DMS114 treated with DMSO at 0.1 percent for 48 hours (cell line): Measurements from ENCODE around the gene HSFX3.
"Not testable (repeated sequence)": the region's sequence is repeated elsewhere in the genome, so short reads cannot be mapped to it uniquely, and the experiment has no call there.

ENCODE experiments used
- DNase-seq: peaks from one replicate; lab custom pipeline; 2025; ENCODE audit not compliant: unreplicated experiment; lab: John Stamatoyannopoulos, UW

Gene HSFX3, protein sequence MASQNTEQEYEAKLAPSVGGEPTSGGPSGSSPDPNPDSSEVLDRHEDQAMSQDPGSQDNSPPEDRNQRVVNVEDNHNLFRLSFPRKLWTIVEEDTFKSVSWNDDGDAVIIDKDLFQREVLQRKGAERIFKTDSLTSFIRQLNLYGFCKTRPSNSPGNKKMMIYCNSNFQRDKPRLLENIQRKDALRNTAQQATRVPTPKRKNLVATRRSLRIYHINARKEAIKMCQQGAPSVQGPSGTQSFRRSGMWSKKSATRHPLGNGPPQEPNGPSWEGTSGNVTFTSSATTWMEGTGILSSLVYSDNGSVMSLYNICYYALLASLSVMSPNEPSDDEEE

DNA sequence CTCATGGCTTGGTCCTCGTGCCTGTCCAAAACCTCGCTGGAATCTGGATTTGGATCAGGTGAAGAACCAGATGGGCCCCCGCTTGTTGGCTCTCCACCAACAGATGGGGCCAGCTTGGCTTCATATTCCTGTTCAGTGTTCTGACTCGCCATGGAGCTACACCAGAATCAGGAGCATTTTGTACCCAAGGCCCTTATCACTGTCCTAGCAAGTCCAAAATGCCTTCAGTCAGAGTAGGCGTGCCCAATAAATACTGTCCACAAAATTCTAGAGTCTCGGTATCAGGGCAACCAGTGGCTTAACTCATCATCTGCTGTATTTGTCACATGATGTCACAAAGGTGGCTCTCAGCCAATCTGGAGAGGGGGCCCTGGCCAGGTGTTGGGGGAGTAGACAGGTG is at the start of gene HSFX3:
HSFX3 (minus strand) TSS at position 224 of the 400 bp plus-strand sequence; CDS start at position 152, 72 bp downstream.
- not testable (repeated sequence) for DNase-seq

DNA sequence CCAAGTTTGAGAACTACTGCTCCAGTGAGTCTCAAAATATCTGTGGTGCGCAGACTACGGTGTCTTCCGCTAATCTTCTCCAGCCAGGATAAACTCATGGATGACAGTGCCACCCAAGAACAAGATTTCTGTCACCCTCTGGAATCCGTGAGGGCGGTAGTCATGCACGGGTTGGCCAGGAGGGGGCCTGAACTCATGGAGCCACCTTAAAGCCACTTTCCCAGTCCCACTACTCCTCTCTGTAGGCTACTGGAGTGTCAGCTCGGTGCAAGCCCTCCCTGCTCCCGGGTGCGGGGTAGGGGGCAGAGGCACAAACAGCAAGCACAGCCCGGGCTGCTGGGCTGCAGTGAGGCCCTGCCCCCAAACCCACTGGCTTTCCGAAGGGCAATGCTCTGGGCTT is 48.9 kb upstream of the HSFX3 start:
- not testable (repeated sequence) for DNase-seq

DNA sequence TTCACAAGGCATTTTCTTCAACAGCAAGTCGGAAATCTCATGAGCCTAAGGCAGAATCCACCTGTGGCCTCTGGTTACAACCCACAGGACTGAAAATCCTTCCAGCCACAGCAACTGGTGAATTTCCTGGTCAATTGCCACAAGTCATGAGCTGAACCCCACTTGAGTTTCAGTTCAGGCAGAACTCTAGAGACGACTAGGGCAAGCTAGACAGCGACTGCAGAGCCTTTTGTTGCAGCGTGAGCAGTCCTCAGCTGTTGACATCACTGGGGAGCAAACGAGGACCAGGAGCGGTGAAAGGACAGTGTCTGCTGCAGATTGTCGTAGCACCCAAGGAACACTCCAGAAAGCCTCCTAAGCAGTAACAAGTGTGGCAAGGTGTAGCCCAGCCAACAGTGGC is 46.2 kb upstream of the HSFX3 start:
- not testable (repeated sequence) for DNase-seq

DNA sequence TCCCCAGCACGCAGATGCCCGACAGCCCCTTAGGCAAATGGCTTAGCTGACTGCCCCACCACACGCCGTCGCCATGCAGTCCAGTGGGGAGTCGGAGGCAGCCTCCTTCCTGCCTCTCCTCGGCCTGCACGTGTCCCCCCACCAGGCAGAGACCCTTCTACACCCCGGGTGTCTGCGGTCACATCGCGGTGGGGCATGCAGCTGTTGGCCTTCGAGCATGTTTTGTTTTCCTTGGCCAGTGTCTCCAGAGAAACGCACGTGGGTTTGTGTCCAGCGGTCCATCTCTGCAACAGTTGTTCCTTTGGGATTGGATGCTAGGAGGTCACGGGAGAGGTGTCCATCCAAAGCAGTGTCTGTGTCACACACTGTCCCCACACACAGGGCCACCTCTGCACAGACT is 45.5 kb upstream of the HSFX3 start, which contains the start of gene HSFX2:
HSFX2 (minus strand) TSS at position 101 of the 400 bp plus-strand sequence. CDS start 614 bp downstream, outside the sequence.
- not testable (repeated sequence) for DNase-seq

DNA sequence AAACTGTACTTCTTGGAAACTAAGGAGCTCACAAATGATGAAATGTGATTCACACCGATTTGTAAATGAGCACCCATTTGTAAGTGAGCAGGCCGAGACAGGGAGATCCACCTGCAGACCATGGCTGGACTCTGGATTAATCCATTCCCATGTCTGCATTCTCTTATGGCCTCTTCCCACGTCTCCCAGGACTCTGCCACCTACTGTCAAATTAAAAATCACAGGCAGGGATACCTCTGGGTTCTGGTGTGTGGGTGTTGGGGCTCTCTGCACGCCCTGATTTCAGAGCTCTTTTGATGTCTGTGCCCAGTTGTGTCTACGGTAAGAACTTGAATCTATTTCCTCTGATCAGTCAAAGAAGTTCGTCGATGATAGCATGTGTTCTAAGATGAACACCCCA is 41.3 kb upstream of the HSFX3 start:
- not testable (repeated sequence) for DNase-seq

DNA sequence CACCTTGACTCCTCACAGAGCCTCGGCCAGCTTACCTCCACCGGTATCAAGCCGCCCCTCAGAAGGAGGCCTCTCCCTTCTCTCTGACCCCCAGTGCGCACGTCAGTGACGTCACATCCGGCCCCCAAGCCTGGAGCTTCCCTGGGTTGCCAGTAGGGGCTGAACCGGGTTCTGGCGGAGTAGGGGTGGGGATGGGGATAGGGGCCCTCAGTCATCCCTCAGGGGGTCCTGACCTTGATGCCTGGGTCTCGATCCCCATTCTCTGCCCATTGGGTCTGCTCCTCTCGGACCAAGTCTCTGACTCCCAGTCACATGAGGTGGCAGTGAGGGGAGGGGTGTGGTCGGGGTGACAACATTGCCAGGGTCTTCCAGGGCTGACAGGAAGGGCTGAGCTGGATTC is 37.6 kb upstream of the HSFX3 start, which contains the start of gene MAGEA9B:
MAGEA9B (minus strand) TSS at position 101 of the 400 bp plus-strand sequence. CDS start 4,280 bp downstream, outside the sequence.
- not testable (repeated sequence) for DNase-seq

DNA sequence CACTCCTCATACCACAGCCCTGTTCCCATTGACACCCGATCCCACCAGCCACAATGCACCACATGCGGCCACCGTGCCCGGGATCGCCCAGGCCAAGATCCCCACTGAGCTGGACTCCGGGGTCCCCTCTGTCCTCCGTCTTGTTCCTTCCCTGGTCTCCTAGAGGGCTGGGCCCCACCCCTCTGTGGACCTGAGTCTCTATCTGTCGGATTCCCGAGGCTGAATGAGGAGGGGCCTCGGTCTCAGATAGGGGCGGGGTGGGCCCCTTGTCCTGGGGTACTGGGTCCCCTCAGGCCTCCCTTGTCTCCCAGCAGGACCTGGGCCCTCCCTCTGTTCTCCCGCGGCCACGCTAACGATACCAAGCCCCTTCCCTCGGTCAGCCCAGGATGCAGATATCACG is 35.9 kb upstream of the HSFX3 start:
- not testable (repeated sequence) for DNase-seq

DNA sequence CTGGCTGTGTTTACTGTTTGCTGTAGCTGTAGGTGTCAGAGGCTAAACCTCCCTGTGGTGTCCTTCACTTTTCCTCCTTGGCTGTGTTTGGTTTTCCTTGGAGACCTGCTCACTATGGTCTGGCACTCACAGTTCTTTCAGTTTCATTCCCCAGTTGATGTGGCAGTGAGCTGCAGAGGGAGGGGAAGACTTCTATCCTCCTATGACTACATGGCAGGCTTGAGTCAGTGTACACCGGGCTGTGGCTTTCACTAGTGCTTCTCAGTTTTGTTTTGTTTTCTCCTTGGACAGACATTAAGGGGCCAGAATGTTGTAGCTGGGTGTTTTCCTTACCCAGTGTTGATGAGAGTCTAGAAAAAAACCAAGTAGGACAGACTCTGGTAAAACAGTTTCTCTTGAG is 23.7 kb upstream of the HSFX3 start:
- not testable (repeated sequence) for DNase-seq

DNA sequence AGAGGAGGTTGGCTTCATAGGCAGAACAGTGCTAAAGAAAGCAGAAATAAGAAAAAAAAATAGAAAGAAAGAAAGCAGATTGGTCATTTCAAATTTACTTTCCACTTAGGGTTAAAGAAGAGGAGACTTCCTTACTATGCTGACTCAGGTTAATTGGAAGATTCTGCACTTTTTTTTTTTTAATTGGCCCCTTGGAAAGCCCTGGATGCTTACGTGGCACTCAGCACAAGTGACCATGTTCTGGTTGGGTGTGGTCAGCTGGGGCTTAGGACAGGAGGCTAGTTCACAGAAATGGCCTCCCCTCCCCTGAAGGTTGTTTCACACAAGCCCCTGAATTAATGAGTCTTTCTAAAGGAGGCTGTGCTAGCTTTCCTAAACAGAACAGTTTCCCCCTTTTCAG is 23.0 kb upstream of the HSFX3 start:
- no peak for DNase-seq

DNA sequence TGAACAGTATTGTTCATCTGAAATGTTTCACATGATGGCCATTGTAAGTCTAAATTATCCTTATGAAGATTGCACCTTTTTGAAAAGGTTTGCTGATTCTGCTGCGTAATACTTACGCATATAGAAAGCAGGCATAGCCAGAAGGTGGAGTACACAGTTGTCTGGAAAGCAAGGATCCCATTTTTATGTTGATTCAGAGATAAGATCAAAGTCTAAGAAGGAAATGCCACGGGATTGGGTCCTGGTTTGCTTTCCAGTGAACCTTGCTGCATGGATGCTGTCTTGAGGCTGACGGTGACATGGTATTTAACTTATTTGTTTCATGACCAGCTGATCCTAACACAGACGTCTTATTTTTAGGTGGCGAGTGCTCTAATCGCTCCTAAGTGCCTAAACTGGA is 22.0 kb upstream of the HSFX3 start:
- no peak for DNase-seq

DNA sequence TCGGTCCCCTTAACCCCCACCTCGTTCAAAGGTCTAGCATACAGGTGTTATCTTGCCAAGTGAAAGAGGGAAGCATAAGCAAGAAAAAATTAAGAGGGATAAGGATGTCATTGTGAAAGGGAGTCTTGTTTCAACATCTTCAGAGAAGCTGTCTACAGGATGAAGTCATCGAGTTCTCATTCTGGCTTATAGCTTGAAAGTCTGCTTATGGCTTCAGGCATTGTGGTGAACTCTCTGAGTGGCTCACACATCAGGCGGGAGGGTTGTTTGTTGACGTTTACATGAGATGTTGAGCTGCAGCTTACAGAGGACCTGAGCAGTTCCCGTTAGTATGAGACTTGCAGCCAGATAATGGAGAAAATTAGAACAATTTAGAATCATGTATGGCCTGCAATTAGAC is 20.9 kb upstream of the HSFX3 start:
- no peak for DNase-seq

DNA sequence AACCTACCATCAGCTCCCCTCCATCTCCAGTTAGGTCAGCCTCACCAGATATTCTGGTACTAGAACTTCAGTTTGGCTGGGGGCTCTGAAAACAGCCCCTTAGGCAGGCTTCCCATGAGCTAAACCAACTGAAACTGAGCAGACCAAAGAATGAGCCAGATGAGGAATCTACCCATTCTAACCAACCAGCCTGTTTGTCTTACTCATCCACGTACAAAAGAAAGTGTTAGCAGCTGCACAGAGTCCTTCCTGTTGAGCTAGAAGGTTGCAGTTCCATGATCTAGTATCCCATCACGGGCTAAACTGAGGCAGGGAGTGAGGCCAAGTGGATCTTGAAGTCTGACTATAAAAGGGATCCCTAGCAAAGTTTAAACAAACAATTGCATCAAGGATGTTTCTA is 20.0 kb upstream of the HSFX3 start:
- DNase-seq = no peak

DNA sequence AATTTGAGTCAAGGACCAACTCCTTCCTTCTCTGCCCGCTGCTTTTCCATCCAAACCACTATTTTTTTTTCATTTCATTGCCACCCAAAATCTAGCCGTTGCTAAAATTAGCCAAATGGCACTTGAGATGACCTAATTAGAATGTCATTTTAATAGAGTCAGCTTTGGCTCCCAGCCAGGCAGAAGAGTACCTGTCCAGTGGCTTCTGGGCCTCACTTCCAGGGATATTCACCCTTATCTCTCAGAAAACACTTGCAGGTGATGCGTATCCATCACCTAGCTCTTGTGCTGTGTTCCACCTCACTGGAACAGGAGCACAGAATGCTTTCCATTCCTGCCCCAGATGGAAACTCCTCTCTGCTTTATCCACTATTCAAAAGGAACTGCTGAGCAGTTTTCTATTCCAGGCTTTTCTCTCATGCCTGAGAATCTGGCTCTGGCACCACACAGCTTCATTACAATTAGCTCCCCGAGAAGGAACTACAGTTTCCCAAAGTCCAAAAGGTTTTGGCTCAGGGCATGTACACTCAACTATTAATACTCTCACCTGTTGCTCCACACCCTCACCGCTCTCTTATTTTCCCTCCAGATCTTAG is 19.1 kb upstream of the HSFX3 start:
- DNase-seq = no peak

DNA sequence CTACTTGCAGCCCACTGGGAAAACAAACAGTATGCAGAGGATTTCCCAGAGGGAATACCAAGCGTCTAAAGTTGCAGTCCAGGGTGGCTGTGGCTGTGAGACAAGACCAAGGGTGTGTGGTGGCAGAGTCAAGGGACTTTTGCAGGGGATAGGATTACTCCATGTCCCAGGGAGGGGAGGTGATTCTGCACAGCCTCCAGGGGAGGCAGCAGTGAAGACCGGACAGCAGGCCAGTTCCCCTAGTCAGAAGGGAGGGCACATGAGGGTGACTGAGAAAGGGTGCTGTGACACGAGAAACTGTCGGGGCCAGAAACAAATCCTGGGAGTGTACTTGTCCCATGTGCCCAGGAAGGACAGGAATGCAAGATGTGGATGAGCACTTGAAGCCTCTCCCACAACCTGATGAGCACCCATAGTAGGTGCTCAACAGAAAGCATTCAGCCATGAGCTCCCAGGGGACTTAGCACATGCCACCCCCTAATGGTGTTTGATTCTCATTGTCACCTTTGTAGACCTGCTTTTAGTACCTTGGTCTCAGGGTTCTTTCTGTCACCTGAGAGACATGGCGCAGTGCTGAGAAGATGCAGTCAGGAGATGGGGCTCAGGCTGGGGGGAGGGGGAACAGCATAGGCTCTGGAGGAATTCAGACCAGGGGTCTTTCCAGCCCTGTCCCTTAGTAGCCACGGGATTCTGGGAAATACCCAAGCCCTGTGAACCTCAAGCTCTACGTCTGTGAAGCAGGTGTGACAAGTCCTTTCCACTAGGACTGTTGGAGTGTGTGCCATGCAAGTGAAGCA is 18.1 kb upstream of the HSFX3 start:
- no peak for DNase-seq

DNA sequence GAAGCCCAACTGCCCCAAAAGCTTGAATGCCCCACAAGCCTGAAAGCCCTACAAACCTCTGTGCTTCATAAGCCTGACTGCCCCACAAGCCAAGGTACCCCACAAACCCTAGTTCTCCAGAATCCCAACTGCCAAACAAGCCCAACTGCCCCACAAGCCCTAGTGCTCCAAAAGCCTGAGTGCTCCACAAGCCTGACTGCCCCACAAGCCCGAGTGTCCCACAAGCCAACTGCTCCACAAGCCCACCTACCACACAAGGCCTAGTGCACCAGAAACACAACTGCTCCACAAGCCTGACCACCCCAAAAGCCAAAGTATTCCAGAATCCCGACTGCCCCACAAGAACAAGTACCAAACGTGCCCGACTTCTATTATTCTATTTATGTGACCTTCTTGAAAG is 13.6 kb upstream of the HSFX3 start:
- no peak for DNase-seq

DNA sequence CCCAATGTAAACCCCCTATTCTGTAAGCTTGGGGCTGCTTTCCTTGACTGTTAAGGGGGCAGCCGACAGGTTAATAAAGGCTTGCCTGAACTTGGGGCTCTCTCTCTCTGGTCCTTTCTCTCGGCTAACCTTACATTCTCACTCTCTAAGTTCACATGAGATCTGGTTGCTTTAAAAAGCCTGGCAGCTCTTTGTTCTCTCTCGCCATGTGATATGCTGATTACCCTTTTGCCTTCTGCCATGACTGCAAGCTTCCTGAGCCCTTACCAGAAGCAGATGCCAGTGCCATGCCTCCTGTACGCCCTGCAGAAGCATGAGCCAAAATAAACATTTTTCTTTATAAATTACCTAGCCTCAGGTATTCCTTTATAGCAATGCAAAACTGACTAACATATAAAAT is 5.5 kb upstream of the HSFX3 start:
- not testable (repeated sequence) for DNase-seq

DNA sequence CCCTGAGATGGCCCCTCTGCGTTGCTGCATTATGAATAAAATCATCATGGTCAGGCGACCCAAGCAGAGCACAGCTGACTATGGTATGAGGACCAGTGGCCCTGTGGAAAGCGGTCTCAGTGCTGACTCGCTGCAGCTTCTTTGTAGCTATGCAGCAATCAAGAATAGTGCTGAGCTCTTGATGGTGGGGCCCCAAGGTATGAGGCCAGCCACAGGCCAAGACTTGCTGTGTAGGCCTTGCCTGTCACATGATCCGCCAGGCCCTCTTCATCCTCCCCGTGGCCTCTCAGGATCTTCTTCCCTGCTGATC is 2.2 kb upstream of the HSFX3 start:
- not testable (repeated sequence) for DNase-seq

DNA sequence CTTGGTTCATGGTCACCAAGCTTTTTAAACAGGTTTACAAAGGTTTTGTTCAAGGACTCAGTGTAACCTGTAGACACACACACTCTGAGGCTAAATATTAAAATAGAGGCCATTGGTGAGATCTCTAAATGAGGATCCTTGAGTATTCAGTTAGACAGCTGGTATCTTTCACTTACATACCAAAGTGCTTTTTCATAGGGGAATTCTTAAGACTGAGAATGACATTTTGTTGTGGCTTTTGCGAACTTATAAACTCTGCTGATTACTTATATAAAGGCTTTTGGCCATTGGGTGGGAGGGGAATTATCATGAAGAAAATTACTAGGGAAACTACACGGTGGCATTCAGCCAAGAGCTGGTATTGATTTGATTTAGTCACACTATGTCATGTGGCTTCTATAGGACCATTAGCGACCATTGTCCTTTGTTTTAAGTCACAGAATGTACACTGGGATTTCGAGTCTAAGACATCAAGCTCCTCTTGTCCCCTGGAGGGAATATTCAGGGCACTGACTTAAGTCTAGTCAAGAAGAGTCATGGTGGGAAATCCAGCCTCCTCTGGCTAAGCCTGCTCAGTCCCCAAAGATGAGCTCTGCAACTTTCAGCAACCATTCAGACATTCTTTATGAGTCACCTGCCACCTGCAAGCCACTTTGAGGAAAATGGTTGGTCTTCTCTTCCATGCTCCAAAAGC is 1.7 kb upstream of the HSFX3 start:
- DNase-seq = not testable (repeated sequence)

DNA sequence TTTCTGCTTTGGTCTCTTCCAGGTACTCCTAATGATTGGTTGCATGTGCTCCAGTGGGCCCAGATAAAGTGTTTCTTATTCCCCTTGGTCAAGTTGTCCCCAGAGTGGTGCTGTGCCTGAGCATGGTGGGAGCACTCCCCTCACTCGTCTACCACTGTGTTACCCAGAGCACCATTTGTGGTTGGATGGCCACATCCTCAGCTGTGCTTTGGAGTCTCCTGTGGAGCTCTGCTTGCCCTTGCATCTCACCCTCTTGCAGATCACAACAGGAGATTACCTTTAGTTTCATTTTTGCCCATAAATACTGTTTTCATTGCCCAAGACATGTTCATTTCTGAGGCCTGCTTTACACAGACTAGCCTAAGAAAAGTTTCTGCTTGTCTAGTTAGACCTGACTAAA is 730 bp upstream of the HSFX3 start:
- DNase-seq = not testable (repeated sequence)

DNA sequence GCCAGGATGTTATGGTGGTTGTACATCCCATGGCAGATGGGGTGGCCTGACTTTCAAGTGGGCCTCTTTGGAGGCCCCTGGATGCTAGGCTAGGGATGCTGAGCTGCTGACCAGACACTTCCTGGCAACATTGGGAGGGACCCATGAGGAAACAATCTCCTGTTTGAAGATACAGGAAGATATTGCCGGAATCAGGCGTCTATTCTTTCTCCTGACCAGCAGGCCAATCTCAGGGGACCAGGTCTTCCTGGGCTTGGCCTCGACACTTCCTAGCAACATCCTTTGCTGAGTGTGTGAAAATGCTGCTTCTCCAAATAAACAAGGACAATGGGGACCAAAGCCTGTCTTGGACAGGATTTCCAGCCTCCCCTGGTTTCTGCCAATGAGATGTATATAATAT is 1.9 kb downstream of the HSFX3 start:
- DNase-seq = not testable (repeated sequence)

DNA sequence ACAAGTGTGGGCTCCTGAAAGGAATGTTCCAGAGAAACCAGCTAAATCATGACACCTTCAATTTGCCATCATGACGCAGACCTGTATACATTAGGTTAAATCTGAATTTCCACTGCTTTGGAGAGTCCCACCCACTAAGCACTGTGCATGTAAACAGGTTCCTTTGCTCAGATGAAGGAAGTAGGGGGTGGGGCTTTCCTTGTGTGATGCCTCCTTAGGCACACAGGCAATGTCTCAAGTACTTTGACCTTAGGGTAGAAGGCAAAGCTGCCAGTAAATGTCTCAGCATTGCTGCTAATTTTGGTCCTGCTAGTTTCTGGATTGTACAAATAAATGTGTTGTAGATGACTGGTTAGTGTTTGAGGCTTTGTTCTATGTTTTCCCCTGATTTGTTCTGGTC is 2.8 kb downstream of the HSFX3 start:
- DNase-seq = not testable (repeated sequence)
